ENCODE measurements around the gene ABCB7.
"Not testable (repeated sequence)": the region's sequence is repeated elsewhere in the genome, so short reads cannot be mapped to it uniquely, and the experiment has no call there.

The ABCB7 gene

DNA sequence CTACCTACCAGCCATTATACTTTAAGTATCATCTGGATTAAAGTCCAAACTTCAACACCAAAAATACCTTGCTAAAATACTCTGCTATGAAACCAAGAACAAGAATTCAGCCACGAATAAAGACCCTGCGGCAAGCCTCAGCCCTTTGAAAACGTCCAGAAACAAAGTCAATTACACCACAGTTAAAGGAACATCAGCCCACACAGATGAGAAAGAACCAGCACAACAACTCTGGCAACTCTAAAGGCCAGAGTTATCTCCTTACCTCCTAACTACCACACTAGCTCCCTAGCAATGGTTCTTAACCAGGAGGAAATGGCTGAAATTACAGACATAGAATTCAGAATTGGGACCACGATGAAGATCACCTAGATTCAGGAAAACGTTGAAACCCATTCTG is 23.4 kb downstream of the ABCB7 start:
- Histone ChIP-seq H3K36me3 (ENCODE audit: control insufficient read depth, insufficient read depth, low read length) (no peaks in the 10 kb centered on the region), H3K9me3 (ENCODE audit: control insufficient read depth, insufficient read depth, low read length) (no peaks in the 10 kb centered on the region), H3K4me1 (ENCODE audit: control insufficient read depth, insufficient read depth, low read length) (peaks cover 4% of the 10 kb centered on the region), H3K27me3 (ENCODE audit: control insufficient read depth, insufficient read depth, low read length) (no peaks in the 10 kb centered on the region), H3K9ac (ENCODE audit: low read depth, low read length) (no peak overlapping the region), H3K4me3 (ENCODE audit: low read depth, low read length) (no peak overlapping the region)

DNA sequence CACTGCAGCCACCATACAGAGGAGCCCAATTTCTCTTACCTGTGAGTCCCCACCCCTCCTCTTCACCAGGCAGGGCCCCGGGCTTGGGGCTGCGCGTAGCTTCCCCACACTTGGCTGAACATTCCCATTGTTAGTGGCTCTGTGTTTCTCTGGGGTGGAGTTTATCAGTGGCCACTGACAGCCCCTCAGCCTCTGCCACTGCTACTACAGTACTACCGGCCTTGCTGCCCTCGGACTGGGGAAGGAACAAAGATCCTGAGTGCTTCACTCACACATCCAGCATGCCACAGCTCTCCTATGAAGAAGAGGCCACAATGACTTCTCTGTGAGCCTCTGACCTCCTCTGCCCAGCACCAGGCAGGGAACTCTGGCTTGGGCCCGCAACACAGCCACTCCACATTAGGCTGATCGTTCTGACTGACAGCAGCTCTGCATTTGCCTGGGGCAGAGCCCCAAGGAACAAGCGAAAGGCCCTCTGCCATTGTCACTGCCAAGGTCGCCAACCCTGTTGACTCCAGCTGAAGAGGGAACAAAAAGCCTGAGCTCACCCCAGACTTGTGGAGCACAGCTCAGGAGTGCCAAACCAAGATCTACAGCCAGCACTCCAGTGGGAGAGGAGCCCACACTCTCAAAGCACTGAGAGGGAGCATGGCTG is 24.0 kb downstream of the ABCB7 start:
- H3K36me3 ChIP-seq (ENCODE audit: control insufficient read depth, insufficient read depth, low read length), result no peaks in the 10 kb centered on the region
- no peaks in the 10 kb centered on the region for H3K9me3 ChIP-seq (ENCODE audit: control insufficient read depth, insufficient read depth, low read length)

DNA sequence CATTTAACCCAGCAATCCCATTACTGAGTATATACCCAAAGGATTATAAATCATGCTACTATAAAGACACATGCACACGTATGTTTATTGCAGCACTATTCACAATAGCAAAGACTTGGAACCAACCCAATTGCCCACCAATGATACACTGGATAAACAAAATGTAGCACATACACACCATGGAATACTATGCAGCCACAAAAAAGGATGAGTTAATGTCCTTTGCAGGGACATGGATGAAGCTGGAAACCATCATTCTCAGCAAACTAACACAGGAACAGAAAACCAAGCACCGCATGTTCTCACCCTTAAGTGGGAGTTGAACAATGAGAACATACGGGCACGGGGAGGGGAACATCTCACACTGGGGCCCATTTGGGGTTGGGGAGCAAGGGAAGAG is 27.0 kb downstream of the ABCB7 start:
- H3K9ac ChIP-seq (ENCODE audit: low read depth, low read length); H3K4me1 ChIP-seq (ENCODE audit: control insufficient read depth, insufficient read depth, low read length); H3K27me3 ChIP-seq (ENCODE audit: control insufficient read depth, insufficient read depth, low read length); H3K9me3 ChIP-seq (ENCODE audit: control insufficient read depth, insufficient read depth, low read length); H3K4me3 ChIP-seq (ENCODE audit: low read depth, low read length); H3K36me3 ChIP-seq (ENCODE audit: control insufficient read depth, insufficient read depth, low read length): not testable (repeated sequence)

More for the DNA sequence above, 24.0 kb downstream of the ABCB7 start:
- H3K4me3 ChIP-seq (ENCODE audit: low read depth, low read length), result no peak overlapping the region
- peaks cover 4% of the 10 kb centered on the region for H3K4me1 ChIP-seq (ENCODE audit: control insufficient read depth, insufficient read depth, low read length)
- H3K9ac ChIP-seq (ENCODE audit: low read depth, low read length), result no peak overlapping the region
- no peaks in the 10 kb centered on the region for H3K27me3 ChIP-seq (ENCODE audit: control insufficient read depth, insufficient read depth, low read length)

DNA sequence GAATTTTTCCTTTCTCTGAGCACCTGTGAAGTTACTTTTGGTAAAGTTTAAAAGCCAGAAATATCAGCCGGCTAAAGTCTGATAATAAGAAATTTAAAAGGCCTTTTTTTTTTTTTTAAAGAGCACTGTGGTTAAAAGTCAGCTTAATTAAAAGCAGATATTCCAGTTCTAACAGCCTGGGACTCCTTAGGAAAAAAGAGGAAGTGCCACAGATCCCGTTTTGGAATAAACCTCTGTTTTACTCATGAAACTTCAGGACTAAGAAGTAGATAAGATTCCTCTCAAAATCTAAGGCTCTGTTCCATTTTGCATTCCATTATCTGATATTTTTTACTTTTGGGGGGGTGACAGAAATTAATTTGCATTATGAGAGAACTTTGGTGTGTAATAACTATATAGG is 37.8 kb downstream of the ABCB7 start:
- Histone ChIP-seq H3K9ac (ENCODE audit: low read depth, low read length) (no peak overlapping the region), H3K9me3 (ENCODE audit: control insufficient read depth, insufficient read depth, low read length) (no peaks in the 10 kb centered on the region), H3K4me1 (ENCODE audit: control insufficient read depth, insufficient read depth, low read length) (peaks cover 5% of the 10 kb centered on the region), H3K36me3 (ENCODE audit: control insufficient read depth, insufficient read depth, low read length) (no peaks in the 10 kb centered on the region), H3K27me3 (ENCODE audit: control insufficient read depth, insufficient read depth, low read length) (no peaks in the 10 kb centered on the region), H3K4me3 (ENCODE audit: low read depth, low read length) (no peak overlapping the region)

DNA sequence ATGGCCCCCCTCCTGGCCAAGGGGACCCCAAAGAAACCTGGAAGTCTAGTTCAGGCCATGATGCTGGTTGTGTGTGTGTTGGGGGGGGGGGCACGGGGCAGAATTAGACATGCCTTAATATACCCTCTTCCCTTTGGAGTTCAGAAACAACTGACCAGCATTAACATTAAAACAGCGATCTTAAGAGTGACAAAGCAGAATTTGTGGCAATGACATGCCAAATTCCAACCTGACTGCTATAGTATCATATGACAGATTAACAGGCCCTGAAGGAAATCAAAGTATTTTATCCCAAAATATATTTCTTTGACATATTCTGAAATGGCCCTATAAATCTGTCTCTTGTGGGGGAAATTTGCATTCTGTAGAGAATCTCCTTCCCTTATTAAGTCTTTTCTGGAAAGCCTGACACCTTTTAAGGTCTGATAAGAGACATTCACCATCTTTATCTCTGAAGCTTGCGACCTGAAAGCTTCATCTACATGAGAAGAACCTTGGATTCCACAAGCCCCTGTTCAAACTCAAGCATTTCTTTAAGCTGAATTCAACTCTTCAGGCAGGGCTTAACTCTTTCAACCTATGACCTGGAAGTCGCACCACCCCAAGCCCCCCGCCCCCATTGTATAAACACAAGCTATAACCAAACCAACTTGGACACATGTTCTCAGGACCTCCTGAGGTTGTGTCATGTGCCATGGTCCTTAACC is 40.2 kb downstream of the ABCB7 start:
- H3K9me3 ChIP-seq (ENCODE audit: control insufficient read depth, insufficient read depth, low read length), result peaks cover 3% of the 10 kb centered on the region

DNA sequence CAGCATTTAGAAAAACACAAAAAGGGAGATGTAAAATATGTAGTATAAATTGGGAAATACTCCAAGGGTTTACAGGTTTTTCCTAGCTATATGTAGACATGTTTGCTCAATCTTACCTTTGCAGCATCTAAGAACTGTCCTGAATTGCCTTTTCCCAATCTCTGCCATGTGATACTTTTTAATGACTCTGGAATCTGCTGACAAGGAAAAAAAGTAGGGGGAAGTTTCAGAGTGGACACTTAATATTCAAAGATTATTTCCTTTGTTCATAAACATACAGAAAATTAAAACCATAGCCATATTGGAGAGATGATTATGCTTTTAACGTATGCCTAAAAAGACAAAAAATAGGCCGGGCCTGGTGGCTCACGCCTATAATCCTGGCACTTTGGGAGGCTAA is 41.4 kb downstream of the ABCB7 start:
- H3K4me1 ChIP-seq (ENCODE audit: control insufficient read depth, insufficient read depth, low read length), result peaks cover 5% of the 10 kb centered on the region
- no peaks in the 10 kb centered on the region for H3K36me3 ChIP-seq (ENCODE audit: control insufficient read depth, insufficient read depth, low read length)
- H3K9me3 ChIP-seq (ENCODE audit: control insufficient read depth, insufficient read depth, low read length), result peaks cover 3% of the 10 kb centered on the region
- H3K27me3 ChIP-seq (ENCODE audit: control insufficient read depth, insufficient read depth, low read length), result no peaks in the 10 kb centered on the region
- no peak overlapping the region for H3K9ac ChIP-seq (ENCODE audit: low read depth, low read length)
- H3K4me3 ChIP-seq (ENCODE audit: low read depth, low read length), result no peak overlapping the region

More for the DNA sequence above, 40.2 kb downstream of the ABCB7 start:
- Histone ChIP-seq H3K4me3 (ENCODE audit: low read depth, low read length) (no peak overlapping the region), H3K9ac (ENCODE audit: low read depth, low read length) (no peak overlapping the region), H3K36me3 (ENCODE audit: control insufficient read depth, insufficient read depth, low read length) (no peaks in the 10 kb centered on the region), H3K4me1 (ENCODE audit: control insufficient read depth, insufficient read depth, low read length) (peaks cover 5% of the 10 kb centered on the region), H3K27me3 (ENCODE audit: control insufficient read depth, insufficient read depth, low read length) (no peaks in the 10 kb centered on the region)

DNA sequence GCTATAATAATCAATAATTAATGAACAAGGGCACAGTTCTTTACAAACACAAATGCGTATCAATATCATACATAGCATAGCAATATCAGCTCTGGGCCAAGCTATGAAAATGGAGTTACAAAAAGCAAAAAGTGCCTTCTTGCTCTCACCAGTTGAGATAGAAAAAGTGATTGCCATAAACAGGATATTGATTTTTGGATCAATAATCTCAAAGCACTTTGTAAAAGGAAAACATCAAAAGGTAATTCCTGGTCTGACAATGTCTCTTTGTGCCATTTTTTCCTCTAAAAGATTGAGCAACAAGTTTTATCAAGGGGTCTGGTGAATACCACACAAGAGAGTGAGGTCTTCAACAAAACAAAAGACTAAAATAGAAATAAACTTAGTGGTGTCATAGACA is 42.4 kb downstream of the ABCB7 start:
- H3K27me3 ChIP-seq (ENCODE audit: control insufficient read depth, insufficient read depth, low read length), result no peaks in the 10 kb centered on the region
- no peak overlapping the region for H3K9ac ChIP-seq (ENCODE audit: low read depth, low read length)
- no peaks in the 10 kb centered on the region for H3K36me3 ChIP-seq (ENCODE audit: control insufficient read depth, insufficient read depth, low read length)
- H3K4me3 ChIP-seq (ENCODE audit: low read depth, low read length), result no peak overlapping the region
- peaks cover 3% of the 10 kb centered on the region for H3K9me3 ChIP-seq (ENCODE audit: control insufficient read depth, insufficient read depth, low read length)
- H3K4me1 ChIP-seq (ENCODE audit: control insufficient read depth, insufficient read depth, low read length), result peaks cover 5% of the 10 kb centered on the region

DNA sequence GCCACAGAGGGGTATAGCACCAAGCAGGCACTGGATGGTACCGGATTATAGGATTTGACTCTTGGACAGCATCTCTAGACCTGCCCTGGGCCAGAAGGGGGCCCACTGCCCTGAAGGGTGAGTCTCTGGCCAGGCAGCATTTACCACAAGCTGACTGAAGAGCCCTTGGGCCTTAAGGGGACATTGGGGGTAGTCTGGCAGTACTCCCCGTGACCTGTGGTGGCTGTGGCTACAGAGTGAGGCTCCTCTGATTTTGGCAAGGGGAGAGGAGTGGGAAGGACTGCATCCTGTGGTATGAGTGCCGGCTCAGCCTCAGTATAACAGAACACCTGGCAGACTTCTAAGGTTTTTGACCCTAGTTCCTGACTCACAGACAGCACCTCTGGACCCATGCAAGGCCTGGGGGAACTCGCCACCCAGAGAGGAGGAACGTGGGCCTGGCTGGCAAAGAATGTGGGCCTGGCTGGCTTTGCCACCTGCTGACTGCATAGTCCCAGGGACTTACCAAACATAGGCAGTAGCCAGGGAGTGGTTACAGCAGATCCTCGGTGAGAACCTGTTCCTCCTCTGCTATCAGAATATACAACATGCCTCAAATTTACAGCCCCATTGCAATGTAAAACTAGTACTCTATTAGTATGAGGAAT is 48.1 kb downstream of the ABCB7 start:
- Histone ChIP-seq H3K27me3 (ENCODE audit: control insufficient read depth, insufficient read depth, low read length) (no peaks in the 10 kb centered on the region), H3K4me3 (ENCODE audit: low read depth, low read length) (no peak overlapping the region), H3K9me3 (ENCODE audit: control insufficient read depth, insufficient read depth, low read length) (peaks cover 3% of the 10 kb centered on the region), H3K9ac (ENCODE audit: low read depth, low read length) (no peak overlapping the region), H3K36me3 (ENCODE audit: control insufficient read depth, insufficient read depth, low read length) (no peaks in the 10 kb centered on the region), H3K4me1 (ENCODE audit: control insufficient read depth, insufficient read depth, low read length) (no peaks in the 10 kb centered on the region)

DNA sequence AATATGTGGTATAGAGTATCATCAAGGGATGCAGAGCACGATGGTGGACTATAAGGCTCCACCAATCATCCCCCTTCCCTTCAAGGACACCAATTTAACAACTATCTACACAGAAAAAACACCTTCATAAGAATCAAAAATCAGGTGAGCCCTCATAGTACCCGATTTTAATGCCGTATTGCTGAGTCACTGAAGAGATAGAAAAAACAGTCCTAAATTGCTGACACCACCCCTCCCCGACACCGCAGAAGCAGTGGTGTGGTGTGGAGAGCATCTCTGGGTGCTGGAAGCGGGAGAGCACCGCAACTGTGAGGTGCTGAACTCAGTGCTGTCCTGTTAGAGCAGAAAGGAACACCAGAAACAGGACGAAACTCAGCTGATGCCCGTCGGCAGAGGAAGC is 49.3 kb downstream of the ABCB7 start:
- no peaks in the 10 kb centered on the region for H3K9me3 ChIP-seq (ENCODE audit: control insufficient read depth, insufficient read depth, low read length)
- no peak overlapping the region for H3K4me3 ChIP-seq (ENCODE audit: low read depth, low read length)
- no peaks in the 10 kb centered on the region for H3K36me3 ChIP-seq (ENCODE audit: control insufficient read depth, insufficient read depth, low read length)
- no peaks in the 10 kb centered on the region for H3K27me3 ChIP-seq (ENCODE audit: control insufficient read depth, insufficient read depth, low read length)
- H3K9ac ChIP-seq (ENCODE audit: low read depth, low read length), result no peak overlapping the region
- no peaks in the 10 kb centered on the region for H3K4me1 ChIP-seq (ENCODE audit: control insufficient read depth, insufficient read depth, low read length)

DNA sequence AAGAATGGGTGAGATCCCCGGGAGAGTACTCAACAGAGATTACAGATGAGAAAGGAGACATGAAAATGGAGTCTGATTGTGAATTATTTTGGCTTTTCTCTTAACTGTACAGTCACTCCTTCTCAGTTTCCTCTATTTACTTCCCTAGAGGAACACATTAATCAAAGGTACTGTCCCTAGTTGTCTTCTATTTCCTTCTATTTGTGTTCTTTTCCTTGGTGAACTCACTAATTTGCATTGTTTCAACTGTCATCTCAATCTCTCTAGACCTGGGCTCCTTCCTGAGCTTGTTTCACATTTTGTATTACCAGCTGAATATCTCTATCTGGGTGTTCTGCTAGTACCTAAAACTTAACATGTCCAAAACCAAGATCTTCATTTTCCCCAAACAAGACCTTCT is 59.8 kb downstream of the ABCB7 start:
- no peak overlapping the region for H3K4me3 ChIP-seq (ENCODE audit: low read depth, low read length)
- H3K9me3 ChIP-seq (ENCODE audit: control insufficient read depth, insufficient read depth, low read length), result no peaks in the 10 kb centered on the region
- no peaks in the 10 kb centered on the region for H3K36me3 ChIP-seq (ENCODE audit: control insufficient read depth, insufficient read depth, low read length)
- H3K4me1 ChIP-seq (ENCODE audit: control insufficient read depth, insufficient read depth, low read length), result no peaks in the 10 kb centered on the region
- no peaks in the 10 kb centered on the region for H3K27me3 ChIP-seq (ENCODE audit: control insufficient read depth, insufficient read depth, low read length)
- H3K9ac ChIP-seq (ENCODE audit: low read depth, low read length), result no peak overlapping the region

DNA sequence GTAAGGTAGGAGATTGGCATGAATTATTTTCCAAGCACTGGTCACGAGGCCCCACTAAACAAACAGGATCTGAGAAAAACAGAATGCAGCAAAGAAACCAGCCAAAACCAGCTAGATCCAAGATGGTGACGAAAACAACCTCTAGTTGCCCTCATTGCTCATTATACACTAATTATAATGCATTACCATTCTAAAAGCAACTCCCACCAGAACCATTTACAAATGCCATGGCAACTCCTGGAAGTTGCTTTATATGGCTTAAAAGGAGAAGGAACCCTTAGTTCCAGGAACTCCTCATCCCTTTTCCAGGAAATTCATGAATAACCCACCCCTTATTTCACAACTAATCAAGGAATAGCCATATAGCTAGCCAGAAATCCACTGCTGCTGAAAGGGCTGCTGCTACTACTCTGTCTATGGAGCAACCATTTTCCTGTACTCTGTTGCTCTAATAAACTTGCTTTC is 69.3 kb downstream of the ABCB7 start:
- Histone ChIP-seq H3K4me3 (ENCODE audit: low read depth, low read length) (no peak overlapping the region), H3K27me3 (ENCODE audit: control insufficient read depth, insufficient read depth, low read length) (no peaks in the 10 kb centered on the region), H3K9me3 (ENCODE audit: control insufficient read depth, insufficient read depth, low read length) (no peaks in the 10 kb centered on the region), H3K9ac (ENCODE audit: low read depth, low read length) (no peak overlapping the region), H3K4me1 (ENCODE audit: control insufficient read depth, insufficient read depth, low read length) (no peaks in the 10 kb centered on the region), H3K36me3 (ENCODE audit: control insufficient read depth, insufficient read depth, low read length) (no peaks in the 10 kb centered on the region)

DNA sequence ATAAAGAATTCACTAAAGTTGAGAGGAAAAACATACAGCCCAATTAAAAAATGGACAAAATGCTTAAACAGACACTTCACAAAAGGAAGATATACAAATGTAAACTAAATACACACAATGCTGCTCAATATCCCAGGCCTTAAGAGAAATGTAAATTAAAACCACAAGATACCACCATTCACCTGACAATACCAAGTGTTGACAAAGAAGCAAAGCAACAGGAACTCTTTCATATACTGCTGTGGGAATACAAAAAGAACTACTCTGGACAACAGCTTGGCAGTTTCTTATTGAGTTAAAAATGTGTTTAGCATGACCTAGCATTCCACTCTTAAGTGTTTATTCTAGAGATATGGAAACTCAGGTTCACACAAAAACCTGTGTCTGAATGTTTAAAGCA is 71.3 kb downstream of the ABCB7 start:
- no peak overlapping the region for H3K4me3 ChIP-seq (ENCODE audit: low read depth, low read length)
- H3K4me1 ChIP-seq (ENCODE audit: control insufficient read depth, insufficient read depth, low read length), result no peaks in the 10 kb centered on the region
- no peak overlapping the region for H3K9ac ChIP-seq (ENCODE audit: low read depth, low read length)
- no peaks in the 10 kb centered on the region for H3K36me3 ChIP-seq (ENCODE audit: control insufficient read depth, insufficient read depth, low read length)
- H3K9me3 ChIP-seq (ENCODE audit: control insufficient read depth, insufficient read depth, low read length), result no peaks in the 10 kb centered on the region
- H3K27me3 ChIP-seq (ENCODE audit: control insufficient read depth, insufficient read depth, low read length), result no peaks in the 10 kb centered on the region

All from iPS-15b (cell line).